DND-41 (cell line): ENCODE results near the gene FBP1.

Source experiments
- EZH2 ChIP-seq: IDR thresholded peaks from 3 replicates; pipeline ENCODE4 v1.6.1; 2012; ENCODE audit warnings: borderline replicate concordance, low read depth, mild to moderate bottlenecking, moderate library complexity, low read length, inconsistent platforms; ENCODE audit not compliant: severe bottlenecking
- TF ChIP-seq, protein P1 (sequence below): IDR thresholded peaks from 2 replicates; pipeline ENCODE4 v1.5.1; 2012; ENCODE audit warnings: borderline replicate concordance, low read length, moderate library complexity, mild to moderate bottlenecking; ENCODE audit not compliant: poor library complexity, severe bottlenecking; ENCODE audit errors: extremely low read depth

DNA sequence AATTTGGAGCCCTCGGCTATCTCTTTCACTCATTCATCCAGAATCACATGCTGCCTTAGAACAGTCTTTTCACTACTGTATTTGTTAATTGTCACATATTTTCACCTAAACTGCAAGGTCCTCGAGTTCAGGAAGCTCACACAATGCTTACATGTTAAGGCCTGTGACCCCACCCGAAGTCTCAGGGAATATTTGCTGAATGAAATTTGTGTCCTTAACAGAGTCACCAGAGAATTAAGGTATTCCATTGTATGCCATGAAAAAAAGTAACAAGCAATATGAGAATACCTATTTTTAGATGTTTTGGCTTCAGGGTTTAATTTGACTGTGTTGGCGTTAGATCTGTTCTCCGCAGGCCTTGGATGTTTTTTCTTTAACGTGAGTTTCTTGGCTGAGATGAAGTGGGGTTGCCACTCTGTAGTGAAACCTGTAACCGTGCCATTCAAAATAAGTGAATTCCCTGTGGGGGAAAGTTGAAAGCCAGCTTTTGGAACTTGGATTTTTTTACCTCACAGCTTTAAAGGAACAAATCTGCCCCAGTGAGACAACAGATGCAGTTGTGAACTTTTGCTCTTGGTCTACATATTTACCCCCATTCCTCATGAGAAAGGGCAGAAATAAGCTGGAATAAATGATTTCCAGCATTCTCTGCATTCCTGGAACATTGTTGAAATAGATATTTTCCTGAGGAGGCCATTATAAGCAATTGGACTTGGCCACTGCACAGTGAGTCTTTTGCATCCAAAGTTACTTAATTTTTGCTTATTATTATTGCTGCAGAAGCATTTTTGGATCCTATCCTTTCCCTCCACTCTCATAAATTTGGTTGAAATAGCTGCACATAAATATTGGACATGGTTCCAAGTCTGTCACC, 35.9 kb upstream of the FBP1 start:
- TF ChIP-seq, protein P1, sequence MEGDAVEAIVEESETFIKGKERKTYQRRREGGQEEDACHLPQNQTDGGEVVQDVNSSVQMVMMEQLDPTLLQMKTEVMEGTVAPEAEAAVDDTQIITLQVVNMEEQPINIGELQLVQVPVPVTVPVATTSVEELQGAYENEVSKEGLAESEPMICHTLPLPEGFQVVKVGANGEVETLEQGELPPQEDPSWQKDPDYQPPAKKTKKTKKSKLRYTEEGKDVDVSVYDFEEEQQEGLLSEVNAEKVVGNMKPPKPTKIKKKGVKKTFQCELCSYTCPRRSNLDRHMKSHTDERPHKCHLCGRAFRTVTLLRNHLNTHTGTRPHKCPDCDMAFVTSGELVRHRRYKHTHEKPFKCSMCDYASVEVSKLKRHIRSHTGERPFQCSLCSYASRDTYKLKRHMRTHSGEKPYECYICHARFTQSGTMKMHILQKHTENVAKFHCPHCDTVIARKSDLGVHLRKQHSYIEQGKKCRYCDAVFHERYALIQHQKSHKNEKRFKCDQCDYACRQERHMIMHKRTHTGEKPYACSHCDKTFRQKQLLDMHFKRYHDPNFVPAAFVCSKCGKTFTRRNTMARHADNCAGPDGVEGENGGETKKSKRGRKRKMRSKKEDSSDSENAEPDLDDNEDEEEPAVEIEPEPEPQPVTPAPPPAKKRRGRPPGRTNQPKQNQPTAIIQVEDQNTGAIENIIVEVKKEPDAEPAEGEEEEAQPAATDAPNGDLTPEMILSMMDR: no peak
- TF ChIP-seq EZH2: no peak
